T-helper 2 cell treated with Interferon-gamma antibody and Interleukin-4, amounts not matched to agents 5 μg/mL and 100 μg/mL, for 36 hours (primary cell): Measurements from ENCODE around the gene TMEM115.

Experiments used
- DNase-seq: peaks from one replicate; pipeline ENCODE4 v3.0.0; 2021; ENCODE audit warnings: low spot score
- H3K27ac Mint-ChIP-seq: one replicate; pipeline ENCODE4 v1.8.0; 2021; ENCODE audit warnings: mild to moderate bottlenecking, mixed read lengths
- H3K27me3 Mint-ChIP-seq: one replicate; pipeline ENCODE4 v1.8.0; 2021; ENCODE audit warnings: low read depth, mixed read lengths
- H3K36me3 Mint-ChIP-seq: one replicate; pipeline ENCODE4 v1.8.0; 2021; ENCODE audit warnings: low read depth, mixed read lengths
- H3K4me1 Mint-ChIP-seq: one replicate; pipeline ENCODE4 v1.8.0; 2021; ENCODE audit warnings: low read depth, mixed read lengths
- H3K4me3 Mint-ChIP-seq: one replicate; pipeline ENCODE4 v1.8.0; 2022; ENCODE audit warnings: mild to moderate bottlenecking, moderate library complexity, mixed read lengths
- H3K9me3 Mint-ChIP-seq: one replicate; pipeline ENCODE4 v1.8.0; 2021; ENCODE audit warnings: mixed read lengths

The TMEM115 gene

GRCh38 chr3:50339485-50340146 lies 19.7 kb downstream of the TMEM115 start:
- H3K27me3 Mint-ChIP-seq: no peaks in the 10 kb centered on the region
- no peak for DNase-seq
- peaks cover 46% of the 10 kb centered on the region for H3K4me1 Mint-ChIP-seq
- peak overlapping the region; percentile 97 for H3K27ac Mint-ChIP-seq
- peaks cover 50% of the 10 kb centered on the region for H3K36me3 Mint-ChIP-seq
- no peaks in the 10 kb centered on the region for H3K9me3 Mint-ChIP-seq
- peak overlapping the region; percentile 96 for H3K4me3 Mint-ChIP-seq

DNA sequence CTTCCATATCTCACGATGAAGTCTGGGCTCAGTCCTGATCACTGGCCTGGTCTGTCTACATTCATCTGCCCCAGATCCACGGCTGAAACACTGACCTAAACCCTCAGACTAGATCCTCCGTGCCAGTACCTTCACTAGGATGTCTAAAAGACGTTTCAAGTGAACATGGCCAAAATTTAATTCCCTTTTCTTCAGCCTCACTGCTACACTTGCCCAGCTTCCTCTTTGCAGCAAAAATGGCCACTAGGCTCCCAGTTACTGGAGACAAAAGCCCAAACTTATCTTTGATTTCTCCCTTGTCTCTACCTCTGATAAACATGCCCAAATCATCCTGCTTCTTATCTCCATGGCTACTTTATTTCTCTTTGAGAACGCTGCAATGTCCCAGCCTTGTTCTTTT lies 20.4 kb downstream of the TMEM115 start:
- peaks cover 51% of the 10 kb centered on the region for H3K4me1 Mint-ChIP-seq
- H3K27ac Mint-ChIP-seq: peak overlapping the region; percentile 97
- H3K36me3 Mint-ChIP-seq: peaks cover 57% of the 10 kb centered on the region
- DNase-seq: no peak
- peak overlapping the region; percentile 96 for H3K4me3 Mint-ChIP-seq
- no peaks in the 10 kb centered on the region for H3K9me3 Mint-ChIP-seq
- no peaks in the 10 kb centered on the region for H3K27me3 Mint-ChIP-seq

DNA sequence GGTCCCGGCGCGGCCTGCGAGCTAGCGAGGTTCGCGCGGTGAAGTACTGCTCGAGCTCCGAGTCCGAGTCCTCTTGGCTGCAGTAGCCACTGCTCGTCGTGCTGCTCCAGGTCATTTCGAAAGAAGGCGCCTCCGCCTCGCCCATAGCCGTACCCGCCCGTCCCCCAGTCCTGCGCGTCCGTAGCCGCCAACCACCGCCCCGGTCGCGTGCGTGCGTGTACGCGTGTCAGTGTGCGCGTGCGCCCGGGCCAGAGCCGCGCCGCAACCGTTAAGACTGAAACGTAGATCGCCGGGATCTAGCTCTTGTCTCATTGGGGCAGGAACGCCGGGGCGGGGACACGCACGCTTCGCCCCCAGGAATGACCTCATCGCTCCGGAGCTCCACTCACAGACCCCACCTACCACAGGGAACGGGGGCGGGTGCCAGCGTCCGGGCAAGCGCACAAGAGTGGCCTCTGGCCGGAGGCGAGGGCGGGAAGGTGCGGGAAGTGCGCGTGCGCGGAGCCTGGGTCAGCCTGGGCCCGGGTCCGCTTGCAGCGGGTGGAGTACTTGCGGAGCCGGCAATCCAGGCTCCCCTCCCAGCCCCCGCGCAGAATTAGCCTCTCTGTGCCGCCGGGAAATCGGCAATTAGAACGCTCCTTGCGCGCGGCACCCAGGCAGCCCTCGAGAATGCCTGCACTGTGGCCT lies 22.0 kb downstream of the TMEM115 start:
- peak overlapping the region; percentile 97 for H3K27ac Mint-ChIP-seq
- no peaks in the 10 kb centered on the region for H3K9me3 Mint-ChIP-seq
- H3K27me3 Mint-ChIP-seq: no peaks in the 10 kb centered on the region
- peak overlapping the region; percentile 96 for H3K4me3 Mint-ChIP-seq
- peaks cover 48% of the 10 kb centered on the region for H3K4me1 Mint-ChIP-seq
- peaks cover 68% of the 10 kb centered on the region for H3K36me3 Mint-ChIP-seq
- peak; percentile 99 for DNase-seq

GRCh38 chr3:50336452-50337174 lies 22.7 kb downstream of the TMEM115 start:
- H3K27ac Mint-ChIP-seq: peak overlapping the region; percentile 97
- no peak for DNase-seq
- H3K9me3 Mint-ChIP-seq: no peaks in the 10 kb centered on the region
- H3K36me3 Mint-ChIP-seq: peaks cover 74% of the 10 kb centered on the region
- H3K4me1 Mint-ChIP-seq: peaks cover 42% of the 10 kb centered on the region
- H3K4me3 Mint-ChIP-seq: peak overlapping the region; percentile 96
- no peaks in the 10 kb centered on the region for H3K27me3 Mint-ChIP-seq

- peak overlapping the region; percentile 85 for H3K27ac Mint-ChIP-seq
- H3K4me1 Mint-ChIP-seq: peaks cover 34% of the 10 kb centered on the region
- H3K9me3 Mint-ChIP-seq: no peaks in the 10 kb centered on the region
- peak overlapping the region; percentile 68 for H3K4me3 Mint-ChIP-seq
- H3K36me3 Mint-ChIP-seq: peaks cover 84% of the 10 kb centered on the region
- H3K27me3 Mint-ChIP-seq: no peaks in the 10 kb centered on the region
- no peak for DNase-seq
Observed at GRCh38 chr3:50334339-50335075, 24.8 kb downstream of the TMEM115 start.

DNA sequence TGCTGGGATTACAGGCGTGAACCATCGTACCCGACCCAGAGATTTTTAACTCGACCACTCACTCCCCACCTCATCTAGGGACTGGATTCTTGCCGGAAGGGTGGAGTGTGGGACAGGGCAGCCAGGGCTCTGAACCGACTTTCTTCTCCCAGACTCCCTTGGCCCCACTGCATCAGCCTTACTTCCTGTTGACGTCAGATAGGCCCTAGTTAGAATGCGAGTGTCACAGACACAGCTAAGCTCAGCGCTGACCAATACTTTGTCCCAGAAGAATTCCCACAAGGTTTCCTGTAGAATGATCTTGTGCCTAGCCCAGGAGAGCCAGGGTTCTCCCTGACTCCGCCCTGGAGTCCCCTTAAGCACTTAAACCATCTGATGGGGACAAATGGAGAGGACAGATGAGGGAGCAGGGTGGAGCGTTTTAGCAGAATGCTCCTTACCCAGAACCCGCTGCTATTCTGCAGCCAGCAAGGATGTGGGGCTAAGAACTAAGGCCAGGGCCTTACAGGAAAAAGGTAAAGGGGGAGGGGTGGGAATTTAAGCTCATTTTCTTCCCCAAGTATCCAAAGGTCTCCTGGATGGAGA lies 25.5 kb downstream of the TMEM115 start:
- Mint-ChIP-seq H3K36me3 (peaks cover 79% of the 10 kb centered on the region), H3K27ac (peak overlapping the region; percentile 85), H3K27me3 (no peaks in the 10 kb centered on the region), H3K4me1 (peaks cover 31% of the 10 kb centered on the region), H3K4me3 (peak overlapping the region; percentile 68), H3K9me3 (no peaks in the 10 kb centered on the region)
- DNase-seq: no peak

DNA sequence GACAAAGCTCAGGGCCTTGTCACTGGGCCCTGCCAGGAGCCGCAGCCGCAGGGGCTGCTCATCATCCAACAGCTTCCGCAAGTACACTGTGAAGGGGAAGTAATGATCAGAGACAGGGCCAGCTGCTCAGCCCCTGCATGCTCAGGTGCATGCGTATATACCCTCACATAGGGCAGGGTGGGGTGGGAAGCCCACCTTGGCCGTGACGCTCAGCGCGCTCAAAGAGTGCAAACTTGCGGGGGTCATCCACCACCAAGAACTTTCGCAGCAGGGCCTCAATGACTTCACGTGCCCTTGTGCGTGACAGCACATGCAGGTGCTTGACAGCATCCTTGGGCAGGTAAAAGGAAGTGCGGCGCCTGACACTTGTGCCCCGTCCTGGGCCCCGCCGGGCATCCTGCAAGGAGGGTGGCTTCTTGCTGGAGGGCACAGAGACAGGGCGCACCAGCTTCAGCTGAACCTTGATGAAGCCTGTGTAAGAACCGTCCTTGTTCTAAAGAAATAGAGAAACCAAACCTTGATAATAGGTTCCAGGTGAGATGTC lies 27.9 kb downstream of the TMEM115 start:
- Mint-ChIP-seq H3K4me1 (peaks cover 36% of the 10 kb centered on the region), H3K27me3 (no peaks in the 10 kb centered on the region), H3K4me3 (no peak overlapping the region), H3K36me3 (peaks cover 64% of the 10 kb centered on the region), H3K27ac (no peak overlapping the region), H3K9me3 (no peaks in the 10 kb centered on the region)
- no peak for DNase-seq

DNA sequence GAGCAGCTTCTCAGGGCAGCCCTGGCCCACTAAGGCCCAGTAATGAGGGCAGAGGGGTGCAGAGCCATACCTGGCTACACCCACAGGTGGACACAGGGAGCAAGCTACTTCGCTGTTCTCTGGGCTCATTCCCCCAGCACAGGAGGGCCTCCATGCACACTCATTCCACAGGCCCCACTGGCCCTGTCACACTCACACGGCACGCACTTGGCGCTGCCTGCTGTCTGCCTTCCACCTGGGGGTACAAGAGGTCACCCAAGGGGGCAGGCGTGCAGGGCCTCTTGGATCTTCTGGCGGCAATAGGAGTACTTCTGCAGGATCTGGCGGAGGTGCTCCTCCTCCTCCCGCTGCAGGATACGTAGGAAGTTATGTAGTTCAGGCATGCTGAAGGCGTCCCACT lies 29.0 kb downstream of the TMEM115 start:
- DNase-seq: no peak
- peaks cover 28% of the 10 kb centered on the region for H3K4me1 Mint-ChIP-seq
- H3K9me3 Mint-ChIP-seq: no peaks in the 10 kb centered on the region
- no peak overlapping the region for H3K27ac Mint-ChIP-seq
- H3K4me3 Mint-ChIP-seq: no peak overlapping the region
- H3K36me3 Mint-ChIP-seq: peaks cover 53% of the 10 kb centered on the region
- H3K27me3 Mint-ChIP-seq: no peaks in the 10 kb centered on the region

DNA sequence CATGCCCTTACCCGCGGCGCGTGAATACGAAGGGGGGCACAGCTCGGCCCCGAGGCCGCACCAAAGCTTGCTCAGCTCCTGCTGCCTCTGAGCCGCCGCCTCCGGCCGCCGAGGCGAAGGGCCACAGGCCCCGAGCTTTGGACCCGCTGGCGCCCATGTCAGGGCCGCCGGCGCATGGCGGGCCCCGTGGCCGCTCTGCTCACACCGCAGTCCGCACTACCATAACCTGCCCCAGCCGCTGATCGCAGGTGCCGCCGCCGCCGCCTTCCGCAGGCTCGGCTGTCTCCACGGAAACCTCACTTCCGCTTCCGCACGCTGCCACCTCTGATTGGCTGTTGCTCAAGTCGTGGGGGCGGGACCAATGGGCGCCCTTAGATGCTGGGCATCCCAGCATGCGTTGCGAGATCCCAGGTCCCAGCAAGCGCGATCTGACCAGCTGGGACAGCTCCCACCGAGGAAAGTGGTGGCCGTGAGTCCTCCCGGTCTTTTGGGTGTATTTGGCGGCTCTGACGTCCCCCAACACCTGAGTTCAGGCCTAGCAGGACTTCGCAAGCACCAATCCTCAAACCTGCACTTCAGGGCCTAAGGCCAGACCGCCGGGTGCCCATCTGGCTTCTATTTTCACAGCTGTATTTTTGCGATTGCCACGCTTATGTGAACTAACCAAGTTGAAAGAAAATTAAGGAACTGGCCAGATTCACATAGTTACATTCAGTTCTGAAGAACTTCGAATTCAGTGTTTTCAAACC lies 31.2 kb downstream of the TMEM115 start, which contains the start of gene TUSC2:
TUSC2 (minus strand) TSS at position 281 of the 749 bp plus-strand sequence; CDS start at position 157, 124 bp downstream.
- no peaks in the 10 kb centered on the region for H3K27me3 Mint-ChIP-seq
- H3K4me3 Mint-ChIP-seq: peak within 1 kb of the TSS; percentile 90
- H3K4me1 Mint-ChIP-seq: peaks cover 12% of the 10 kb centered on the region
- no peaks in the 10 kb centered on the region for H3K9me3 Mint-ChIP-seq
- DNase-seq: peak; percentile 95
- H3K36me3 Mint-ChIP-seq: peaks cover 36% of the 10 kb centered on the region
- peak within 1 kb of the TSS; percentile 89 for H3K27ac Mint-ChIP-seq

- peaks cover 12% of the 10 kb centered on the region for H3K4me1 Mint-ChIP-seq
Observed at GRCh38 chr3:50327129-50327528, 32.2 kb downstream of the TMEM115 start.

GRCh38 chr3:50326182-50326541 lies 33.2 kb downstream of the TMEM115 start:
- Mint-ChIP-seq H3K4me3 (no peak overlapping the region), H3K9me3 (no peaks in the 10 kb centered on the region), H3K27me3 (no peaks in the 10 kb centered on the region), H3K4me1 (peaks cover 12% of the 10 kb centered on the region), H3K27ac (peak overlapping the region; percentile 26), H3K36me3 (peaks cover 21% of the 10 kb centered on the region)
- DNase-seq: no peak

More at GRCh38 chr3:50327129-50327528, 32.2 kb downstream of the TMEM115 start:
- peak overlapping the region; percentile 90 for H3K4me3 Mint-ChIP-seq
- H3K27me3 Mint-ChIP-seq: no peaks in the 10 kb centered on the region
- peak overlapping the region; percentile 69 for H3K27ac Mint-ChIP-seq
- no peaks in the 10 kb centered on the region for H3K9me3 Mint-ChIP-seq
- peaks cover 29% of the 10 kb centered on the region for H3K36me3 Mint-ChIP-seq
- DNase-seq: no peak

DNA sequence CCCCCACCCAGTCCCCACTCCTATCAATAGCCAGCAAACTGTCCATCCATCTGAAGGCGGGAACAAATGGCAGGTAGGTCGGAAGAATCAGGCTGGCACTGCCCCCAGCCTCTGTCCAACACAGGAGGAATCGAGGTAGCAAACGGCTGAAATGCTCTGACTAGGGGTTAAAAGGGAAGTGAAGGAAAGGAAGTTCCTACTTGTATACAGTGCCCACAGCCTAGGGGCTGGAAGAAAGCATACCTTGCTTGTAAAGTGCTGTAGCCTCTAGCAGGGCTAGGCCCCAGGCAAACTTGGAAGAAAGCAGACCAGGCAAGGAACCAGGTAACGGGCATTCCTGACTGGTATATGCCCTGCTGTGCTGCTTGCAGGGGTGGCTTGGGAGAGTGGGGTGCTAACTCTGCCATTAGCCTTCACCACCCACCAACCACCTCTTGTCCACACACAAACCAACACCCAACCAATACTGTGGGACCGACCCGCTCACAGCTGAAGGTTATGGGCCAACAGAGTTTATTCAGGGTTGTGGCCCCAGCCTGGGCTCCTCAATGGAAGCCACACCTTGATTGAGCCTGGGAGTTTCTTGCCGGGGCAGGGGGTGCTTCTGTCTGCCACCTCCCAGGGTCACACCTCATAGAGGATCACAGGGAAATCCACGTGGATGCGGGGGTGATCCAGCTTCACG lies 33.7 kb downstream of the TMEM115 start:
- H3K4me3 Mint-ChIP-seq: peak overlapping the region; percentile 18
- peaks cover 13% of the 10 kb centered on the region for H3K4me1 Mint-ChIP-seq
- DNase-seq: no peak
- H3K36me3 Mint-ChIP-seq: peaks cover 16% of the 10 kb centered on the region
- H3K27ac Mint-ChIP-seq: no peak overlapping the region
- no peaks in the 10 kb centered on the region for H3K27me3 Mint-ChIP-seq
- no peaks in the 10 kb centered on the region for H3K9me3 Mint-ChIP-seq
